Measurements from ENCODE around the gene ZBED4.

DNA sequence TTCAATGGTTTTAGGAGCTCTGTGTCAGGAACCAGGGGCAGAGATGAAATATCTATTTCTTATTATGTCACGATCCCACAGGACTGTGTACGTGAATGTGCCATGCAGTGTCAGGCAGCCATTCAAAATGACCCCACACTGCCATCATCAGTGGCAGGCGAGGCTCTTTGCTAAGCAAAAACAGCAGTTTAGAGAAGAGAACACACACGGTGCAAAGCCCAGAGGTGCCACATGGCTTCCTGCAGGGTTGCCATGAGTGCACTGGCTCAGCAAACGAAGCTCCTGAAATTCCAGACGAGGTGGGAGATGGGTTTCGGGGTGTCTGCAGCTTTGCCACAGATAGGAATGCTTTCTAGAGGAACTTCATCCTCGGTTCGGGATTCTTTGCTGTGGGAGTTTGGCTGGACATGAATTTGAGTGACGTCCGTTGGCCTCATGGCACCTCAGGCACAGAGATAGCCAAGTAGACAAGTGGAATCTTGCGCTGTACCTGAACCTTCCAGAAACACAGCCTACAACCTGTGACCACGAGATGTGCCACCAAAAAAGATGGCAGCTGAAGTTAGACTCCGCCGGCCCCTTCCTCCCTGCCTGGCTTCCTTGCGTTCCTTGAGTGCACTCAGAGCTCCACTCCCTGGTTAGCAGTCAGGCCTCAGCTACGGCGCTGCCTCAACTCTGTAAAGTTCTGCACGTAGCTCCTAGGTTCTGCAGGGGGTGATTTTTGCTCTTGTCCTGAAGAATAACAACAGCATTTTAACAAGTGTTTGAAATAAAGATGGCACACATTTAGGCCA is 7.8 kb upstream of the ZBED4 start:
- TF ChIP-seq MAX (IDR thresholded peaks at IDR 0.05), result no peak
- TF ChIP-seq, protein P1, sequence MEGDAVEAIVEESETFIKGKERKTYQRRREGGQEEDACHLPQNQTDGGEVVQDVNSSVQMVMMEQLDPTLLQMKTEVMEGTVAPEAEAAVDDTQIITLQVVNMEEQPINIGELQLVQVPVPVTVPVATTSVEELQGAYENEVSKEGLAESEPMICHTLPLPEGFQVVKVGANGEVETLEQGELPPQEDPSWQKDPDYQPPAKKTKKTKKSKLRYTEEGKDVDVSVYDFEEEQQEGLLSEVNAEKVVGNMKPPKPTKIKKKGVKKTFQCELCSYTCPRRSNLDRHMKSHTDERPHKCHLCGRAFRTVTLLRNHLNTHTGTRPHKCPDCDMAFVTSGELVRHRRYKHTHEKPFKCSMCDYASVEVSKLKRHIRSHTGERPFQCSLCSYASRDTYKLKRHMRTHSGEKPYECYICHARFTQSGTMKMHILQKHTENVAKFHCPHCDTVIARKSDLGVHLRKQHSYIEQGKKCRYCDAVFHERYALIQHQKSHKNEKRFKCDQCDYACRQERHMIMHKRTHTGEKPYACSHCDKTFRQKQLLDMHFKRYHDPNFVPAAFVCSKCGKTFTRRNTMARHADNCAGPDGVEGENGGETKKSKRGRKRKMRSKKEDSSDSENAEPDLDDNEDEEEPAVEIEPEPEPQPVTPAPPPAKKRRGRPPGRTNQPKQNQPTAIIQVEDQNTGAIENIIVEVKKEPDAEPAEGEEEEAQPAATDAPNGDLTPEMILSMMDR (IDR thresholded peaks at IDR 0.05 in 2 of 3, conservative IDR thresholded peaks at IDR 0.05 in 1 of 3; ENCODE audit: borderline replicate concordance in 1 of 3, insufficient read depth in 1 of 3, low read depth in 2 of 3, low read length in 2 of 3), result no peak
